ENCODE results near the gene SS18L1. TPM values are rescaled to one million over a fixed set of nuclear protein-coding genes. Genes with fewer than 3 reads are reported as not detected.

The SS18L1 gene
- polyA plus RNA-seq, 1 of the 3 experiments (the other 2 are of a cell fraction) = 10.7 TPM

DNA sequence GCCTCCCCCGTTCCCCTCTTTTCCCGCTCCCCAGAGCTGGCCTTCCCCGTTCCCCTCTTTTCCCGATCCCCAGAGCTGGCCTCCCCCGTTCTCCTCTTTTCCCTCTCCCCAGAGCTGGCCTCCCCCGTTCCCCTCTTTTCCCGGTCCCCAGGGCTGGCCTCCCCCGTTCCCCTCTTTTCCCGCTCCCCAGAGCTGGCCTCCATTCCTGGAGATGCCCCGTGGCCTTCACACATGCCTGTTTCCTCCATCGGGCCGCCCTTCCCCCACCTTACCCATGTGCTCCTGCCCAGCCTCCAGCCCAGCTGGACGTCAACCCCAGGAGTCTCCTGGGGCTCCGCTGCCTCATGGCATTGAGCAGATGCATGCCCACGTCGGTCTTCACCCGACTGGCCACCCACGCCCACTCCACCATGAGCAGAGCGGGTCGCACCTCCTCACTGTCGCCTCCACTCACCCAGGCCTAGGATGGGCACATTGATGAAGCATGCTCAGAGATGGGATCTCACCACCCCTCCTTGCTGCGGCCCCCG lies 8.3 kb downstream of the SS18L1 start:
- no peak overlapping the region for H3K4me2 ChIP-seq
- CTCF ChIA-PET = interaction anchor here (0.8 to 1.4 kb wide), 2 partner anchors 11 to 141 kb away, joined by 3 to 5 read pairs; no protein-coding TSS in a partner anchor
- no peak for DNase-seq
- no peaks in the 10 kb centered on the region for H3F3A ChIP-seq (replicated peaks; ENCODE audit: insufficient read depth)
- H3K9ac ChIP-seq = no peak overlapping the region
- no peak overlapping the region for H2AFZ ChIP-seq (ENCODE audit: low read depth)
- no peaks in the 10 kb centered on the region for H3K27me3 ChIP-seq (ENCODE audit: insufficient read depth)
- no peak overlapping the region for H3K4me3 ChIP-seq (ENCODE audit: low read depth in 2 of 2, low read length in 1 of 2)
- POLR2A ChIA-PET = interaction anchor here (0.6 to 1.2 kb wide), 2 partner anchors 25 to 126 kb away, joined by 4 to 5 read pairs; no protein-coding TSS in a partner anchor
- WGBS (ENCODE audit: low lambda C conversion rate) = 88% methylated on average over 23 of the region's 23 CpGs
- H3K9me3 ChIP-seq = no peaks in the 10 kb centered on the region
- H4K20me1 ChIP-seq (ENCODE audit: insufficient read depth) = peaks cover 86% of the 10 kb centered on the region
- H3K4me1 ChIP-seq (ENCODE audit: control insufficient read depth in 1 of 2, insufficient read depth in 2 of 2, low read depth in 1 of 2, low read length in 1 of 2) = peaks cover 0 to 5% of the 10 kb centered on the region in 2 experiments; a peak in 1 of 4 replicates
- no peak overlapping the region for H3K27ac ChIP-seq (ENCODE audit: low read depth in 2 of 2, low read length in 1 of 2)
- H3K79me2 ChIP-seq (ENCODE audit: insufficient read depth) = peaks cover 93% of the 10 kb centered on the region
- H3K36me3 ChIP-seq (replicated peaks in 1 of 2; ENCODE audit: control insufficient read depth in 1 of 2, insufficient read depth in 2 of 2, low read length in 1 of 2) = peaks cover 13 to 14% of the 10 kb centered on the region in 2 experiments
- TF ChIP-seq GABPA (IDR thresholded peaks at IDR 0.05; ENCODE audit: low read depth) = no peak
- TF ChIP-seq RXRA (IDR thresholded peaks at IDR 0.05; ENCODE audit: borderline replicate concordance, low read depth) = no peak
- TF ChIP-seq RFX5 (IDR thresholded peaks at IDR 0.05; ENCODE audit: low read length) = no peak
- no peaks in the 10 kb centered on the region for H3K9me2 ChIP-seq

DNA sequence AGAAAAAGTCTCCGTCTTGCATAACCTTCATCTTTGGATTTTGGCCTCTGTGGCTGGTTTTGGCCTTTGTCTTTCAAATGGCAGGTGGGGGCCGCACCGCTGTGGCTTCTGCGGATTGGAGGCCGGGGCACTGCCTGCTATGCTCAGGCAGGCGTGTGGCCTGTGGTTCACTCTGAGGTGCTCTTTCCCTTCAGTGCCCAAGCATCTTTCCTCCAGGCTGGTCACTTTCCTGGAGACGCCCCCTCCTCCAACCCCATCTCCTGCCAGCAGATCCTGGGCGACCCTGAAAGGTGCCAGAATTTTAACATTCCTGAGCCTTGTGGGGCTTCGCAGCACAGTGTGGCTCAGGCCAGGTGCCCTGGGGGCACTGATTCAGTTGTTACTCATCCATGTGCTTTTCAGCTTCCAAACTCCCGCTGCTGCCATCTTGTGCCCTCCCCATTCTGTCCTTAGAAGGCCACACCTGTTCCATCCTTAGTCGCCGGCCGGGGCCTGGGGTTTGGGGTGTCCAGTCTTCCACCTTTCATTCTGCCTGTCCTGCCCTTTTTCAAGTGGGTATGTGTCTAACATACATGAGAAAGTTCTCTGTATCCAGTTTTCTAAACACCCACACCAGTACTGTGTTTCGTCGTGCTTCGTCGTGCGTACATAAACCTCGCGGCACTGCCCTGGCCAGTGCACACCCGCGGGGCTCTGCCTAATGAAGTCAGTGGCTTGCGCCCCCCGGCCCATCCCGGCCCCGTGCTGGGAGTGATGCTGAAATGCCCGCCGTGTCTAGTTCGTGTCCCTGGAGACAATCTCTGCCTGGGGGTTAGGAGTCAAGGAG lies 12.1 kb downstream of the SS18L1 start:
- TF ChIP-seq, protein P1, sequence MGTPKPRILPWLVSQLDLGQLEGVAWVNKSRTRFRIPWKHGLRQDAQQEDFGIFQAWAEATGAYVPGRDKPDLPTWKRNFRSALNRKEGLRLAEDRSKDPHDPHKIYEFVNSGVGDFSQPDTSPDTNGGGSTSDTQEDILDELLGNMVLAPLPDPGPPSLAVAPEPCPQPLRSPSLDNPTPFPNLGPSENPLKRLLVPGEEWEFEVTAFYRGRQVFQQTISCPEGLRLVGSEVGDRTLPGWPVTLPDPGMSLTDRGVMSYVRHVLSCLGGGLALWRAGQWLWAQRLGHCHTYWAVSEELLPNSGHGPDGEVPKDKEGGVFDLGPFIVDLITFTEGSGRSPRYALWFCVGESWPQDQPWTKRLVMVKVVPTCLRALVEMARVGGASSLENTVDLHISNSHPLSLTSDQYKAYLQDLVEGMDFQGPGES (IDR thresholded peaks at IDR 0.05; ENCODE audit: low read depth, low read length) = no peak
- TF ChIP-seq TEAD4 (IDR thresholded peaks at IDR 0.05; ENCODE audit: borderline replicate concordance, insufficient read depth) (no peak), SMC3 (IDR thresholded peaks at IDR 0.05; ENCODE audit: low read depth, low read length) (no peak), JUND (IDR thresholded peaks at IDR 0.05) (no peak), GABPA (IDR thresholded peaks at IDR 0.05; ENCODE audit: low read depth) (no peak), POLR2AphosphoS5 (IDR thresholded peaks at IDR 0.05; ENCODE audit: low read depth, low read length) (no peak), FOXJ3 (CRISPR knock-in tag; IDR thresholded peaks at IDR 0.05) (no peak), TCF12 (IDR thresholded peaks at IDR 0.05) (no peak), CHD2 (IDR thresholded peaks at IDR 0.05; ENCODE audit: low read length, partially characterized antibody) (no peak), RFX5 (IDR thresholded peaks at IDR 0.05; ENCODE audit: low read length) (no peak), GATA2 (CRISPR knock-in tag; IDR thresholded peaks at IDR 0.05) (no peak)
- TF ChIP-seq, protein P2, sequence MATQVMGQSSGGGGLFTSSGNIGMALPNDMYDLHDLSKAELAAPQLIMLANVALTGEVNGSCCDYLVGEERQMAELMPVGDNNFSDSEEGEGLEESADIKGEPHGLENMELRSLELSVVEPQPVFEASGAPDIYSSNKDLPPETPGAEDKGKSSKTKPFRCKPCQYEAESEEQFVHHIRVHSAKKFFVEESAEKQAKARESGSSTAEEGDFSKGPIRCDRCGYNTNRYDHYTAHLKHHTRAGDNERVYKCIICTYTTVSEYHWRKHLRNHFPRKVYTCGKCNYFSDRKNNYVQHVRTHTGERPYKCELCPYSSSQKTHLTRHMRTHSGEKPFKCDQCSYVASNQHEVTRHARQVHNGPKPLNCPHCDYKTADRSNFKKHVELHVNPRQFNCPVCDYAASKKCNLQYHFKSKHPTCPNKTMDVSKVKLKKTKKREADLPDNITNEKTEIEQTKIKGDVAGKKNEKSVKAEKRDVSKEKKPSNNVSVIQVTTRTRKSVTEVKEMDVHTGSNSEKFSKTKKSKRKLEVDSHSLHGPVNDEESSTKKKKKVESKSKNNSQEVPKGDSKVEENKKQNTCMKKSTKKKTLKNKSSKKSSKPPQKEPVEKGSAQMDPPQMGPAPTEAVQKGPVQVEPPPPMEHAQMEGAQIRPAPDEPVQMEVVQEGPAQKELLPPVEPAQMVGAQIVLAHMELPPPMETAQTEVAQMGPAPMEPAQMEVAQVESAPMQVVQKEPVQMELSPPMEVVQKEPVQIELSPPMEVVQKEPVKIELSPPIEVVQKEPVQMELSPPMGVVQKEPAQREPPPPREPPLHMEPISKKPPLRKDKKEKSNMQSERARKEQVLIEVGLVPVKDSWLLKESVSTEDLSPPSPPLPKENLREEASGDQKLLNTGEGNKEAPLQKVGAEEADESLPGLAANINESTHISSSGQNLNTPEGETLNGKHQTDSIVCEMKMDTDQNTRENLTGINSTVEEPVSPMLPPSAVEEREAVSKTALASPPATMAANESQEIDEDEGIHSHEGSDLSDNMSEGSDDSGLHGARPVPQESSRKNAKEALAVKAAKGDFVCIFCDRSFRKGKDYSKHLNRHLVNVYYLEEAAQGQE (IDR thresholded peaks at IDR 0.05; ENCODE audit: low read depth, low read length) = no peak
- TF ChIP-seq, protein P3, sequence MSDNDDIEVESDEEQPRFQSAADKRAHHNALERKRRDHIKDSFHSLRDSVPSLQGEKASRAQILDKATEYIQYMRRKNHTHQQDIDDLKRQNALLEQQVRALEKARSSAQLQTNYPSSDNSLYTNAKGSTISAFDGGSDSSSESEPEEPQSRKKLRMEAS (IDR thresholded peaks at IDR 0.05; ENCODE audit: low read depth) = no peak
- Histone ChIP-seq H3K4me2 (no peak overlapping the region), H2AFZ (ENCODE audit: low read depth) (no peak overlapping the region), H3K27ac (ENCODE audit: low read depth in 2 of 2, low read length in 1 of 2) (no peak overlapping the region), H3K4me1 (ENCODE audit: control insufficient read depth in 1 of 2, insufficient read depth in 2 of 2, low read depth in 1 of 2, low read length in 1 of 2) (peaks cover 0 to 5% of the 10 kb centered on the region in 2 experiments; a peak in 1 of 4 replicates), H3K27me3 (ENCODE audit: insufficient read depth) (no peaks in the 10 kb centered on the region), H4K20me1 (ENCODE audit: insufficient read depth) (peaks cover 71% of the 10 kb centered on the region), H3K9me3 (no peaks in the 10 kb centered on the region), H3K36me3 (replicated peaks in 1 of 2; ENCODE audit: control insufficient read depth in 1 of 2, insufficient read depth in 2 of 2, low read length in 1 of 2) (peaks cover 13 to 18% of the 10 kb centered on the region in 2 experiments), H3K79me2 (ENCODE audit: insufficient read depth) (peaks cover 85% of the 10 kb centered on the region), H3K9ac (no peak overlapping the region), H3F3A (replicated peaks; ENCODE audit: insufficient read depth) (no peaks in the 10 kb centered on the region), H3K9me2 (no peaks in the 10 kb centered on the region), H3K4me3 (ENCODE audit: low read depth in 2 of 2, low read length in 1 of 2) (no peak overlapping the region)
- DNase-seq = no peak
- WGBS (ENCODE audit: low lambda C conversion rate) = 91% methylated on average over 24 of the region's 29 CpGs
- CTCF ChIA-PET = interaction anchor here (0.8 to 2.2 kb wide), 12 partner anchors 9 to 227 kb away, joined by 3 to 23 read pairs (median 5); no protein-coding TSS in a partner anchor
- POLR2A ChIA-PET = no interaction called here

Data from SK-N-SH (cell line).